ENCODE data around the gene SRI. TPM values are rescaled to one million over a fixed set of nuclear protein-coding genes. Genes with fewer than 3 reads are reported as not detected.

The SRI gene, protein sequence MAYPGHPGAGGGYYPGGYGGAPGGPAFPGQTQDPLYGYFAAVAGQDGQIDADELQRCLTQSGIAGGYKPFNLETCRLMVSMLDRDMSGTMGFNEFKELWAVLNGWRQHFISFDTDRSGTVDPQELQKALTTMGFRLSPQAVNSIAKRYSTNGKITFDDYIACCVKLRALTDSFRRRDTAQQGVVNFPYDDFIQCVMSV
- total RNA-seq (111 and 116 TPM in 2 replicates), polyA plus RNA-seq (213 and 228 TPM in 2 replicates)

DNA sequence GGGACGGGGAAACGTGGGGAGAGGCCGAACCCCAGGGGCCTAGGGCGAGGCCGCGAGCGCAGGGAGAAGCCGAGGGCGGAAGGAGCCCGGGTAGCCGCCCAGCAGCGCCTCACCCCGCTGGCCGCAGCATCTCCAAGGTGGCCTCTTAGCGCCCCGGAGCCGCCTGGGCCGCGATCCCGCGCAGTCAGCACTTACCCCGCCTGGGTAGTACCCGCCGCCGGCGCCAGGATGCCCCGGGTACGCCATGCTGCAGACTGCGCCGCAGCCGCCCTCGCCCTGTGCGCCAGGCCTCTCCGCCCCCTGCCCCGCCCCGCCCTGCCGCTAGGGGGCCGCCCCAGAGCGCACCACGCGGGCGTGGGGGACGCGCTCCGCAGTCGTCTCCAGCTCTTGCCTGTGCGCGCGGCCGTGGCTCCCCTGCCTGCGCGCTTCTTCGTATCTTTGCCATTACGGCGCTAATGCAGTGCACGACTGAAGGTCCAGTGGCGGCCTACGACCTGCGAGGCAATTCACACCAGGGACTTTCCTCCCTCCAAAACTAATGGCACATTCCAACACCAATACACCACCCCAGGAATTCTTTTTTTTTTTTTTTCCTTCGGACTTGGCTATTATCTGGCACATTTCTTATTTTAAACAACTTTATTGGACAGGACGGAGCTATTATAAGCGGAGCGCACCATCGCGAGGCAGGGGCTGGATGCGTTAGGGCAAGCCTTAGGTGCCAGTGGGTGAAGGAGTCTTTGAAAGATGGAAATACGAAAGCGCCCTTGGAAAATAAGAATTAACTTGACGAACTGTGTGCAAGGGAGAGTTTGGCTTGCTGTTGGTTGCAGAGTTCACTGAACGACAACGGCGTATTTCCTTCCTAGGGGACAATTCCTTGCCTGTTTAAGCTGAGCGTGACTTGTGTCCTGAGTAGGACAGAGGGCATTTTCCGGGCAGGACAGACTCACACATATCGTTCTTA lies at the start of gene SRI:
SRI (minus strand) TSS at position 258 of the 967 bp plus-strand sequence; CDS start at position 246, 12 bp downstream.
- WGBS (ENCODE audit: low lambda C conversion rate, missing lambda C conversion rate): 2% methylated on average over 49 of the region's 75 CpGs
- H3K27me3 ChIP-seq: no peaks in the 10 kb centered on the region
- peak within 1 kb of the TSS; percentile 61 for H2AFZ ChIP-seq
- no peaks in the 10 kb centered on the region for H3K9me3 ChIP-seq (ENCODE audit: low read depth)
- peak within 1 kb of the TSS; percentile 79 for H3K4me2 ChIP-seq
- no peaks in the 10 kb centered on the region for H3K4me1 ChIP-seq (ENCODE audit: insufficient read depth)
- H3K4me3 ChIP-seq: peak within 1 kb of the TSS; percentile 58
- peaks cover 5% of the 10 kb centered on the region for H4K20me1 ChIP-seq (ENCODE audit: insufficient read depth, poor library complexity, severe bottlenecking)
- peak within 1 kb of the TSS; percentile 94 for H3K27ac ChIP-seq
- DNase-seq (ENCODE audit: low spot score): peak; percentile 93
- TF ChIP-seq, protein P1, sequence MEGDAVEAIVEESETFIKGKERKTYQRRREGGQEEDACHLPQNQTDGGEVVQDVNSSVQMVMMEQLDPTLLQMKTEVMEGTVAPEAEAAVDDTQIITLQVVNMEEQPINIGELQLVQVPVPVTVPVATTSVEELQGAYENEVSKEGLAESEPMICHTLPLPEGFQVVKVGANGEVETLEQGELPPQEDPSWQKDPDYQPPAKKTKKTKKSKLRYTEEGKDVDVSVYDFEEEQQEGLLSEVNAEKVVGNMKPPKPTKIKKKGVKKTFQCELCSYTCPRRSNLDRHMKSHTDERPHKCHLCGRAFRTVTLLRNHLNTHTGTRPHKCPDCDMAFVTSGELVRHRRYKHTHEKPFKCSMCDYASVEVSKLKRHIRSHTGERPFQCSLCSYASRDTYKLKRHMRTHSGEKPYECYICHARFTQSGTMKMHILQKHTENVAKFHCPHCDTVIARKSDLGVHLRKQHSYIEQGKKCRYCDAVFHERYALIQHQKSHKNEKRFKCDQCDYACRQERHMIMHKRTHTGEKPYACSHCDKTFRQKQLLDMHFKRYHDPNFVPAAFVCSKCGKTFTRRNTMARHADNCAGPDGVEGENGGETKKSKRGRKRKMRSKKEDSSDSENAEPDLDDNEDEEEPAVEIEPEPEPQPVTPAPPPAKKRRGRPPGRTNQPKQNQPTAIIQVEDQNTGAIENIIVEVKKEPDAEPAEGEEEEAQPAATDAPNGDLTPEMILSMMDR (IDR thresholded peaks at IDR 0.05; ENCODE audit: poor library complexity): peak; percentile 49
- no peak for TF ChIP-seq EZH2 (IDR thresholded peaks at IDR 0.05; ENCODE audit: borderline replicate concordance)
- H3K9me2 ChIP-seq (replicated peaks; ENCODE audit: insufficient read depth): no peaks in the 10 kb centered on the region
- H3K36me3 ChIP-seq (replicated peaks; ENCODE audit: insufficient read depth, low read depth): no peaks in the 10 kb centered on the region
- H3K79me2 ChIP-seq: peaks cover 43% of the 10 kb centered on the region

DNA sequence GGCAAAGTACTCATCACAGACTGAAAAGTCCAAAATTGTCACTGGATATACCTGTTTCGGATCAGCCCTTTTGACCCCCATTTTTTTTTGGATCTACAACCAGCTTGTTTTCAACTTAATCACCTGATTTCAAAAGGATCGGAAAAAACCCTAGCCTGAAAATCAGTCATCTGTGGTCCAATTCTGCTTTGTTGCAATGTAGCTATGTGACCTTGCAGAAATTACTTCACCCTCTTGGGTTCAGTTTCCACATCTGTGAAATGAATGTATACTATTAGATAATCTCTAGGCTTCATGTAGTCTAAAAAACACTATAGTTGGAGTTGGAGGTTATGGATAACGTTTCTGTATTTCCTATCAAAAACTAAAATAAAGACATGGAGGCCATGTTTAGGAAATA lies 49.7 kb upstream of the SRI start:
- TF ChIP-seq EZH2phosphoT487 (IDR thresholded peaks at IDR 0.05; ENCODE audit: low read depth, severe bottlenecking, unreplicated experiment) (no peak), EZH2 (IDR thresholded peaks at IDR 0.05; ENCODE audit: borderline replicate concordance) (no peak)
- TF ChIP-seq, protein P1 (IDR thresholded peaks at IDR 0.05; ENCODE audit: poor library complexity): no peak
- Histone ChIP-seq H3K36me3 (replicated peaks; ENCODE audit: insufficient read depth, low read depth) (no peaks in the 10 kb centered on the region), H4K20me1 (ENCODE audit: insufficient read depth, poor library complexity, severe bottlenecking) (no peaks in the 10 kb centered on the region), H3K4me1 (ENCODE audit: insufficient read depth) (no peaks in the 10 kb centered on the region), H3K27me3 (no peaks in the 10 kb centered on the region), H3K4me2 (no peak overlapping the region), H3K9me2 (replicated peaks; ENCODE audit: insufficient read depth) (no peaks in the 10 kb centered on the region), H3K4me3 (no peak overlapping the region), H3K79me2 (no peaks in the 10 kb centered on the region), H2AFZ (no peak overlapping the region), H3K27ac (no peak overlapping the region), H3K9me3 (ENCODE audit: low read depth) (no peaks in the 10 kb centered on the region)
- 89% methylated on average over 3 of the region's 3 CpGs for WGBS (ENCODE audit: low lambda C conversion rate, missing lambda C conversion rate)
- DNase-seq (ENCODE audit: low spot score): no peak

DNA sequence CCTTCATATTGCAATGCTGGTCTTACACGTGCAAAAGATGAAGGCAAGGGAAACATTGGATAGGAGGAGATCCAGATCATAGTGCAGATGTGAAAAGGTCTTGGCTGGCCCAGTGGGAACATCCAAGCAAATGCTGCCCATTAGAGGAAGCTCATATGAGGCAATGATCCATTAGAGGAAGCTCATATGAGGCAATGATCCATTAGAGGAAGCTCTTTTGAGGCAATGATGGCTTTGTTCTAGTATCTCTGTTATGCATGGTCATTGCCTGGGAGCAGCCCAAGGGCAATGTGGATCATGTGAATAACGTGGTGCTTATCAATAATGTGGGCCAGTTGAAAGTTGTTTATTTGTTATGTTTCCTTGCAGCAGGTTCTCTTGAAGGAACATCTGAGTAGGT lies 49.0 kb upstream of the SRI start:
- WGBS (ENCODE audit: low lambda C conversion rate, missing lambda C conversion rate): 78% methylated on average over 2 of the region's 2 CpGs
- TF ChIP-seq EZH2phosphoT487 (IDR thresholded peaks at IDR 0.05; ENCODE audit: low read depth, severe bottlenecking, unreplicated experiment) (no peak), EZH2 (IDR thresholded peaks at IDR 0.05; ENCODE audit: borderline replicate concordance) (no peak)
- TF ChIP-seq, protein P1 (IDR thresholded peaks at IDR 0.05; ENCODE audit: poor library complexity): no peak
- no peak overlapping the region for H2AFZ ChIP-seq

More for the DNA sequence above, 49.0 kb upstream of the SRI start:
- Histone ChIP-seq H3K4me1 (ENCODE audit: insufficient read depth) (no peaks in the 10 kb centered on the region), H3K9me3 (ENCODE audit: low read depth) (no peaks in the 10 kb centered on the region), H3K79me2 (no peaks in the 10 kb centered on the region), H3K9me2 (replicated peaks; ENCODE audit: insufficient read depth) (no peaks in the 10 kb centered on the region), H3K27me3 (no peaks in the 10 kb centered on the region), H4K20me1 (ENCODE audit: insufficient read depth, poor library complexity, severe bottlenecking) (no peaks in the 10 kb centered on the region), H3K36me3 (replicated peaks; ENCODE audit: insufficient read depth, low read depth) (no peaks in the 10 kb centered on the region), H3K4me3 (no peak overlapping the region), H3K27ac (no peak overlapping the region), H3K4me2 (no peak overlapping the region)
- DNase-seq (ENCODE audit: low spot score): no peak
